B cell (primary cell): ENCODE results near the gene KCNJ10. TPM values are rescaled to one million over a fixed set of nuclear protein-coding genes. Genes with fewer than 3 reads are reported as not detected.

ENCODE experiments used
- ATAC-seq: fragments of 200-7000 bp; cut with Tn5 transposase; one replicate; pipeline ENCODE4 v1.10.0; 2021; ENCODE audit warnings: low read depth, mild to moderate bottlenecking, moderate number of reproducible peaks, moderate library complexity
- CTCF ChIA-PET: fragments of 350-600 bp; sonication (Branson Sonifier 250); formaldehyde crosslinking; loops from one replicate; lab custom pipeline; 2021; ENCODE audit warnings: antibody characterized with exemption, inconsistent platforms; lab: Charles Lee
- POLR2A ChIA-PET: fragments of 350-600 bp; sonication (Branson Sonifier 250); formaldehyde crosslinking; loops from one replicate; lab custom pipeline; 2021; ENCODE audit warnings: antibody characterized with exemption; lab: Charles Lee
- DNase-seq: peaks from one replicate; pipeline ENCODE4 v3.0.0; 2013
- H2AFZ ChIP-seq: 2 replicates; pipeline ENCODE4 v1.6.1; 2012; ENCODE audit warnings: mild to moderate bottlenecking, low read depth, low read length; ENCODE audit not compliant: insufficient read depth, poor library complexity, severe bottlenecking
- H3K27ac ChIP-seq, 2 donors: 1 replicate in 1 of 2; 2 replicates in 1 of 2; pipeline ENCODE4 v1.5.1; 2012 to 2013; ENCODE audit warnings: low read length in 2 of 2, mild to moderate bottlenecking in 2 of 2, moderate library complexity in 1 of 2
- H3K27me3 ChIP-seq, 4 experiments: fragments of 200-600 bp in 1 of 4; sonication (generic) in 1 of 4; replicated peaks in 1 of 4; 1 replicate in 2 of 4; 2 replicates in 2 of 4; pipeline versions ENCODE4 v1.6.1 to v1.7.0; 2013 to 2016; ENCODE audit warnings: low read length in 3 of 4, mild to moderate bottlenecking in 2 of 4, mixed read lengths in 1 of 4, moderate library complexity in 1 of 4; ENCODE audit not compliant: insufficient read depth in 4 of 4, control insufficient read depth in 3 of 4; ENCODE audit errors: control extremely low read depth in 1 of 4
- H3K36me3 ChIP-seq, 2 experiments: replicated peaks in 1 of 2; 1 replicate in 1 of 2; 2 replicates in 1 of 2; pipeline versions ENCODE4 v1.6.1 to v1.7.1; 2013; ENCODE audit warnings: low read length in 1 of 2; ENCODE audit not compliant: insufficient read depth in 2 of 2, control insufficient read depth in 1 of 2; ENCODE audit errors: control extremely low read depth in 1 of 2, extremely low read depth in 1 of 2
- H3K4me1 ChIP-seq, 2 donors: fragments of 200-600 bp in 1 of 2; sonication (generic) in 1 of 2; 1 replicate in 1 of 2; 2 replicates in 1 of 2; pipeline versions ENCODE4 v1.5.1 to v1.6.1; 2013 to 2017; ENCODE audit warnings: low read length in 2 of 2; ENCODE audit not compliant: control insufficient read depth in 2 of 2, insufficient read depth in 2 of 2
- H3K4me2 ChIP-seq: replicated peaks from 2 replicates; pipeline ENCODE3; 2012; ENCODE audit warnings: mild to moderate bottlenecking, low read depth, low read length; ENCODE audit not compliant: poor library complexity, severe bottlenecking
- H3K4me3 ChIP-seq, 5 experiments: fragments of 200-600 bp in 1 of 5; sonication (generic) in 1 of 5; 1 replicate in 3 of 5; 2 replicates in 2 of 5; pipeline versions ENCODE4 v1.5.1 to v1.7.0; 2011 to 2016; ENCODE audit warnings: low read length in 4 of 5, mild to moderate bottlenecking in 4 of 5, low read depth in 2 of 5, control low read depth in 1 of 5, moderate library complexity in 1 of 5; ENCODE audit not compliant: insufficient read depth in 1 of 5; ENCODE audit errors: control extremely low read depth in 1 of 5, extremely low read depth in 1 of 5
- H3K79me2 ChIP-seq: fragments of 200-600 bp; sonication (generic); one replicate; pipeline ENCODE4 v1.6.0; 2016; ENCODE audit warnings: low read length; ENCODE audit not compliant: control insufficient read depth, insufficient read depth
- H3K9ac ChIP-seq: fragments of 200-600 bp; sonication (generic); 2 replicates; pipeline ENCODE4 v1.6.1; 2017; ENCODE audit warnings: mild to moderate bottlenecking, low read length, moderate library complexity
- H3K9me3 ChIP-seq, 3 donors: one replicate each; pipeline versions ENCODE4 v1.6.1 to v1.7.1; 2013; ENCODE audit warnings: low read length in 2 of 3; ENCODE audit not compliant: control insufficient read depth in 2 of 3, insufficient read depth in 1 of 3; ENCODE audit errors: control extremely low read depth in 1 of 3
- H4K20me1 ChIP-seq: 2 replicates; pipeline ENCODE4 v1.6.0; 2012; ENCODE audit warnings: mild to moderate bottlenecking, low read length; ENCODE audit not compliant: insufficient read depth, control insufficient read depth, poor library complexity, severe bottlenecking
- H3K27ac Mint-ChIP-seq: one replicate; pipeline ENCODE4 v1.8.0; 2021; ENCODE audit warnings: mixed read lengths
- H3K27me3 Mint-ChIP-seq: one replicate; pipeline ENCODE4 v1.8.0; 2021; ENCODE audit warnings: mixed read lengths
- H3K4me1 Mint-ChIP-seq: one replicate; pipeline ENCODE4 v1.8.0; 2021; ENCODE audit warnings: mixed read lengths
- H3K4me3 Mint-ChIP-seq: one replicate; pipeline ENCODE4 v1.8.0; 2021; ENCODE audit warnings: mixed read lengths
- H3K9me3 Mint-ChIP-seq: one replicate; pipeline ENCODE4 v1.8.0; 2022; ENCODE audit warnings: mixed read lengths; ENCODE audit not compliant: insufficient read depth
- CTCF ChIP-seq: fragments of 200-600 bp; IDR thresholded peaks from one replicate; pipeline ENCODE4 v1.8.0; 2022; ENCODE audit warnings: antibody characterized with exemption, mild to moderate bottlenecking
- EZH2 ChIP-seq: IDR thresholded peaks from 2 replicates; pipeline ENCODE4 v1.6.1; 2012; ENCODE audit warnings: borderline replicate concordance, low read depth, mild to moderate bottlenecking, moderate library complexity, low read length; ENCODE audit not compliant: insufficient read depth, poor library complexity, severe bottlenecking
- WGBS: methylation state at CpG from one replicate; pipeline ENCODE4 v1.1.5; 2013; ENCODE audit warnings: missing lambda C conversion rate; ENCODE audit not compliant: insufficient coverage; 5-methylcytosine and 5-hydroxymethylcytosine counted together
- intact Hi-C: fragments of 100-400 bp; cut with micrococcal nuclease; formaldehyde crosslinking; loops from one replicate; pipeline ENCODE4 v1.10.0; 2022
- polyA plus RNA-seq: library from polyadenylated mRNA; depleted of rRNA; stranded (reverse); fragments of >200 nt; gene quantifications from 2 replicates; pipeline ENCODE4 v1.2.3, GENCODE V29; 2012
- total RNA-seq, 2 donors: library from RNA; stranded (reverse); fragments of 120-200 nt in 1 of 2; gene quantifications; 1 replicate in 1 of 2; 2 replicates in 1 of 2; pipeline versions ENCODE4 v1.2.3 to v1.2.4, GENCODE V29; 2013 to 2022

Gene KCNJ10
- total and polyA plus RNA-seq, 2 donors (not counting 1 experiment from before 2014, with no cell fraction given) = not detected

GRCh38 chr1:160056648-160057169 is 13.3 kb downstream of the KCNJ10 start:
- ChIA-PET CTCF (interaction anchor here (1.3 to 1.7 kb wide), 2 partner anchors 10 to 21 kb away, joined by 3 to 7 read pairs; no protein-coding TSS in a partner anchor), POLR2A (no interaction called here)
- no peak overlapping the region for H3K4me3 Mint-ChIP-seq

More at GRCh38 chr1:160056648-160057169, 13.3 kb downstream of the KCNJ10 start:
- intact Hi-C loops = no loop called here
- H3K4me2 ChIP-seq = no peak overlapping the region
- H4K20me1 ChIP-seq = no peaks in the 10 kb centered on the region
- peaks cover 68% of the 10 kb centered on the region for H3K27me3 Mint-ChIP-seq
- WGBS = 86% methylated on average over 1 of the region's 1 CpG
- no peak for DNase-seq
- TF ChIP-seq CTCF (no peak), EZH2 (no peak)
- H3K9ac ChIP-seq = no peak overlapping the region
- H3K9me3 ChIP-seq = peaks cover 0 to 3% (median 0%) of the 10 kb centered on the region in 3 donors
- H3K9me3 Mint-ChIP-seq = no peaks in the 10 kb centered on the region
- H3K27ac Mint-ChIP-seq = no peak overlapping the region
- H3K27ac ChIP-seq = no peak overlapping the region
- H3K4me1 Mint-ChIP-seq = no peaks in the 10 kb centered on the region
- no peak for ATAC-seq
- no peaks in the 10 kb centered on the region for H3K36me3 ChIP-seq
- H3K4me3 ChIP-seq = no peak overlapping the region
- H3K27me3 ChIP-seq = peaks cover 0 to 61% (median 19%) of the 10 kb centered on the region in 4 experiments
- H3K4me1 ChIP-seq = no peaks in the 10 kb centered on the region
- no peak overlapping the region for H2AFZ ChIP-seq
- no peaks in the 10 kb centered on the region for H3K79me2 ChIP-seq
